NT2/D1 (cell line): ENCODE data around the gene PALLD.

Source experiments
- DNase-seq: peaks from one replicate; pipeline ENCODE4 v3.0.0-alpha.2; 2011; ENCODE audit warnings: low read depth, low spot score
- H3K27me3 ChIP-seq: 2 replicates; pipeline ENCODE4 v1.6.0; 2011; ENCODE audit warnings: mild to moderate bottlenecking; ENCODE audit not compliant: insufficient read length, insufficient read depth
- H3K36me3 ChIP-seq: 2 replicates; pipeline ENCODE4 v1.6.1; 2011; ENCODE audit warnings: mild to moderate bottlenecking, low read length, mixed read lengths; ENCODE audit not compliant: insufficient read depth, insufficient read length
- H3K4me1 ChIP-seq: 2 replicates; pipeline ENCODE4 v1.5.1; 2011; ENCODE audit not compliant: insufficient read depth, insufficient read length
- H3K4me3 ChIP-seq: 2 replicates; pipeline ENCODE4 v1.5.1; 2011; ENCODE audit warnings: low read depth; ENCODE audit not compliant: insufficient read length
- H3K9ac ChIP-seq: 2 replicates; pipeline ENCODE4 v1.6.0; 2011; ENCODE audit warnings: low read depth; ENCODE audit not compliant: insufficient read length
- H3K9me3 ChIP-seq: 2 replicates; pipeline ENCODE4 v1.5.1; 2011; ENCODE audit warnings: mild to moderate bottlenecking, low read length; ENCODE audit not compliant: insufficient read depth
- SUZ12 ChIP-seq: IDR thresholded peaks from 2 replicates; pipeline ENCODE4 v1.6.1; 2011; ENCODE audit not compliant: insufficient read length, insufficient read depth; ENCODE audit errors: extremely low read depth
- YY1 ChIP-seq: IDR thresholded peaks from 2 replicates; pipeline ENCODE4 v1.6.1; 2011; ENCODE audit not compliant: insufficient read length, insufficient read depth
- ZNF274 ChIP-seq: IDR thresholded peaks from 2 replicates; pipeline ENCODE4 v1.6.1; 2011; ENCODE audit warnings: mild to moderate bottlenecking, low read depth, low read length

The PALLD gene

DNA sequence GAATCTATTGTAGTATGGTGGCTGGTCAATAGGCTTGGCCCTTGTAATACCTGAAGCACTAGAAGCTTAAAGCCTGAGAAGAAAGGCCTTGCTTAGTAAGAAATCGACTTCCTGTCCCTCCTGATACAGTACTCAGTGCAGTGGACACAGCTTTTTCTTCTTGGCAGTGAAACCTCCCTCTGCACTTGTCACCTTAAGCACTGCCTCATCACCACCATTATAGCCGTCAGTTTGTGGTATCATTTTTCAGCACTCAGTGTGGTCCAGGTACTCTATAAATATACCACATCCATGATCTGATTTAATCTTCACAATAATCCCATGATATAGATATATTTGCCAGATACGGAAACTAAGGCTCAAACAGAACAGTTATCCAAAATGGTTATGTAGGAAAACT, 75.2 kb downstream of the PALLD start:
- Histone ChIP-seq H3K36me3 (no peaks in the 10 kb centered on the region), H3K4me1 (no peaks in the 10 kb centered on the region), H3K27me3 (no peaks in the 10 kb centered on the region), H3K4me3 (no peak overlapping the region), H3K9ac (no peak overlapping the region), H3K9me3 (no peaks in the 10 kb centered on the region)
- TF ChIP-seq ZNF274: no peak
- DNase-seq: no peak

DNA sequence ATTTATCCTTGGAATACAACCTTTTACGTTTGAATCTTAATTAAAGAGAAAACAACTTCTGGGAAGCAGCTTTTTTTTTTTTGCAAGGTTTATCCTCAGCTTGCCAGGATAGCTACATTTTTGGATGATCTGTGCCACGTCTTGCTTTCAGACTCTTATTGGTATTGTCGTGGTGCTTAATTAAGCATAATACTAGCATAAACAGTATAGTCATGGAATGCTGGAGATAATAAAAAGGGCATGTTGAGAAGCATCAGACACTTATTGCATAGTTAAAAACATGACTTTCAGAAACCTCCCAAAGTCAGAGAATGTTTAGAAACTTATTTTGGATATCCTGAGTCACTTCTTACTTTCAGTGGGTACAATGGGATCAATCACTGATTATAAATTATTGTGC, 77.0 kb downstream of the PALLD start:
- no peak overlapping the region for H3K4me3 ChIP-seq

DNA sequence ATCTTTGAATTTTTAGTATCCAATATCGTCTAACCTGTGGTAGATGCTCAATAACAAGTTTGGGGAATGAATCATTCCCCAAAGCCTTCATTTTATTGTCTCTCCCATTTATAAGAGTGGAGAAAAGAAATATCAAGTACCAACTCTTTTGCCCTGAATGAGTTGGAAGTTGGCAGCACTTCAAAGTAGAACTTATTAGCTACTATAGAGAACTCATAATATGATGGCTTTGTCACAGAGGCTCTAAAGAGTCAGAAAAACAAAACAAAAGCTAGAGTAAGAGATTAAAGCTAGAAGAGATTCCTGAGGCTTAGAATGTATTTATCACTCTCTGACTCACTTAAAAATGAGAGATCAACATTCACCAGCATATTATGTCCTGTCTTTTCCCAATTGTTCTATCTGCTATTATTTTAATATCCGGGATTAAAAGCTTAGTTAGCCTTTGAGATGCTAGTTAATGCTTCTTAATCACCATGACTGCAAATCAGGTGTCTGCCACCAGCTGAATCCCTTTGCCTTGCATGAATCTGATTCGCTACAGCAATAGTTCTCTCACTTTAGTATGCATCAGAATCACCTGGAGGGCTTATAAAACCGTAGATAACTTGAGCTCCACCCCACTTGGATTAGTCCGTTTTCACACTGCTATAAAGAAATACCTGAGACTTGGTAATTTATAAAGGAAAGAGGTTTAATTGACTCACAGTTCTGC, 77.9 kb downstream of the PALLD start:
- Histone ChIP-seq H3K9me3 (no peaks in the 10 kb centered on the region), H3K4me1 (no peaks in the 10 kb centered on the region), H3K9ac (no peak overlapping the region), H3K4me3 (no peak overlapping the region), H3K36me3 (no peaks in the 10 kb centered on the region), H3K27me3 (no peaks in the 10 kb centered on the region)
- TF ChIP-seq SUZ12 (no peak), ZNF274 (no peak), YY1 (no peak)
- no peak for DNase-seq

More for the DNA sequence above, 77.0 kb downstream of the PALLD start:
- Histone ChIP-seq H3K9me3 (no peaks in the 10 kb centered on the region), H3K9ac (no peak overlapping the region), H3K4me1 (no peaks in the 10 kb centered on the region), H3K27me3 (no peaks in the 10 kb centered on the region), H3K36me3 (no peaks in the 10 kb centered on the region)
- TF ChIP-seq ZNF274: no peak
- TF ChIP-seq YY1: no peak
- no peak for TF ChIP-seq SUZ12
- DNase-seq: no peak

DNA sequence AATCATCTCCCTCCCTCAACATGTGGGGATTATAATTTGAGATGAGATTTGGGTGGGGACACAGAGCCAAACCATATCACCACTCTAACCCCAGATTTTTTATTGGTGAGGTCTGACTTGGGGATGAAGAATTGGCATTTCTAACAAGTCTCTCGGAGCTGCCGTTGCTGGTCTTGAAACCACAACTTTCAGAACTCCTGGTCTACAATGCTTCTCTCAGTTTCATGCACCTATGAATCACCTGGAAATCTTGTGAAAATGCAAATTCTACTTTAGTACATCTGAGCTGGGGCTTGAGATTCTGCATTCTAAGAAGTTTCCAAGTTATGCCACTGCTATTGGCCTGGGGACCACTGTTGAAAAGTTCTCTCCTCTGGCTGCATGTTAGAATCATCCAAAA, 78.6 kb downstream of the PALLD start:
- TF ChIP-seq YY1 (no peak), SUZ12 (no peak), ZNF274 (no peak)
- no peak overlapping the region for H3K4me3 ChIP-seq
- no peaks in the 10 kb centered on the region for H3K36me3 ChIP-seq
- no peak overlapping the region for H3K9ac ChIP-seq
- no peaks in the 10 kb centered on the region for H3K9me3 ChIP-seq
- H3K27me3 ChIP-seq: no peaks in the 10 kb centered on the region
- no peak for DNase-seq
- H3K4me1 ChIP-seq: no peaks in the 10 kb centered on the region

DNA sequence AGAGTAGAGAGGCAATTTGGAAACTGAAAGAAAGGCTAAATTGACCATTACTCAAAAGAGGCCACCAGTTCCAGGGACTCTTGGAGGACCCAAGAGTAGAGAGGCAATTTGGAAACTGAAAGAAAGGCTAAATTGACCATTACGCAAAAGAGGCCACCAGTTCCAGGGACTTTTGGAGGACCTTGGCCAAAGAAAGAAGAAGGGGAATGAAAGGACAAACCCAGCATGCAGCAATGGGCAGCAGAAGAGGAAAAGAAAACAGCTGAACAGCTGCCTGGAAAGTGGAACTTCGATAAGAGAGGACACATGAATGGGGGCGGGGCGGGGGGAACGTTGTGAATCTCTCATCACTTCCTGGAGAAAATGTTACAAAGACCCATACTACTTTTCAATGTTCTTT, 80.8 kb downstream of the PALLD start:
- Histone ChIP-seq H3K9me3 (no peaks in the 10 kb centered on the region), H3K9ac (no peak overlapping the region), H3K4me1 (no peaks in the 10 kb centered on the region), H3K27me3 (no peaks in the 10 kb centered on the region), H3K4me3 (no peak overlapping the region), H3K36me3 (no peaks in the 10 kb centered on the region)
- TF ChIP-seq SUZ12 (no peak), YY1 (no peak), ZNF274 (no peak)
- DNase-seq: no peak

DNA sequence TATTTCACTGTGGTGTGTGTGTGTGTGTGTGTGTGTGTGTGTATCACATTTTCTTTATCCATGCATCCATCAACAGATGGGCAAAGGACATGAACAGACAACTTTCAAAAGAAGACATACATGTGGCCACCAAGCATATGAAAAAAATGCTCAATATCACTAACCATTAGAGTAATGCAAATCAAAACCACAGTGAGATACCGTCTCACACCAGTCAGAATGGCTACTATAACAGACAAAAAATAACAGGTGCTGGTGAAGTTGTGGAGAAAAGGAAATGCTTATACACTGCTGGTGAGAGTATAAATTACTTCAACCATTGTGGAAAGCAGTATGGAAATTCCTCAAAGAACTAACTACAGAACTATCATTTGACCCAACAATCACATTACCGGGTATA, 83.4 kb downstream of the PALLD start:
- Histone ChIP-seq H3K9ac (no peak overlapping the region), H3K4me3 (no peak overlapping the region), H3K36me3 (no peaks in the 10 kb centered on the region), H3K4me1 (no peaks in the 10 kb centered on the region), H3K9me3 (no peaks in the 10 kb centered on the region), H3K27me3 (no peaks in the 10 kb centered on the region)
- TF ChIP-seq YY1 (no peak), ZNF274 (no peak), SUZ12 (no peak)
- DNase-seq: no peak

DNA sequence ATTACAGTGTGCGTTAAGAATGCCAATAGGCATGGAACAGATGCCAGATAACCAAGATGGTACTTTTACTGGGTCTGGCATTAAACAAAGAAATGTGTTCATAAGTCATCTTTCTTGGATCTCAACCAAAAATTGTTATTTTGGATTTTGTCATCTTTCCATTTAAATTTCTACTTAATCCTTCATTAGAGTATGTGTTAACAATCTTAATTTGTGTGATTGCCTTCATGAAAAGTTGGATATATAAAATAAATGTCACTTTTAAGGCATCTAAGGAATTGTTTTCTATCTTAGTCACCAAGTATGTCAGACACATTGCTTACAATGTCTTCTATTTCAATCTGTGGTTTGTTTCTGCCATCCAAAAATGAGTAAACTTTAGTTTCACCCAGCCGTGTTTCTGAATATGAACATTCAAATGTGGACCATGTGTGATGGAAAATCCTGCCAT, 87.5 kb downstream of the PALLD start:
- Histone ChIP-seq H3K4me3 (no peak overlapping the region), H3K27me3 (no peaks in the 10 kb centered on the region), H3K4me1 (no peaks in the 10 kb centered on the region), H3K9me3 (no peaks in the 10 kb centered on the region), H3K36me3 (no peaks in the 10 kb centered on the region), H3K9ac (no peak overlapping the region)
- DNase-seq: no peak
- TF ChIP-seq YY1 (no peak), SUZ12 (no peak), ZNF274 (no peak)
